ENCODE measurements around the gene BMPER. TPM values are rescaled to one million over a fixed set of nuclear protein-coding genes. Genes with fewer than 3 reads are reported as not detected.

Gene BMPER
- total RNA-seq, 6 experiments from 2014 or later, result 9.4 to 13.5 (median 11.1) TPM

- peaks cover 72% of the 10 kb centered on the region for H3K4me1 Mint-ChIP-seq (ENCODE audit: low read depth)
- H3K27ac Mint-ChIP-seq, result peak overlapping the region; percentile 2
- H3K4me3 Mint-ChIP-seq, result no peak overlapping the region
- peak; percentile 15 for DNase-seq
- H3K9me3 Mint-ChIP-seq, result peaks cover 5% of the 10 kb centered on the region; the same call in 1 of the 2 replicates
- peaks cover 1% of the 10 kb centered on the region for H3K27me3 Mint-ChIP-seq (ENCODE audit: insufficient read depth)
- TF ChIP-seq CTCF (IDR thresholded peaks at IDR 0.05), result no peak
- H3K36me3 Mint-ChIP-seq (ENCODE audit: low read depth), result peaks cover 11% of the 10 kb centered on the region
Measured at GRCh38 chr7:34130558-34131295, 225.4 kb downstream of the BMPER start.

GRCh38 chr7:34131371-34131770 is 226.0 kb downstream of the BMPER start:
- TF ChIP-seq CTCF (IDR thresholded peaks at IDR 0.05), result no peak
- peaks cover 5% of the 10 kb centered on the region; the same call in 1 of the 2 replicates for H3K36me3 Mint-ChIP-seq (ENCODE audit: low read depth)
- H3K4me1 Mint-ChIP-seq (ENCODE audit: low read depth), result peaks cover 73% of the 10 kb centered on the region
- no peaks in the 10 kb centered on the region for H3K9me3 Mint-ChIP-seq
- DNase-seq, result no peak
- no peak overlapping the region for H3K4me3 Mint-ChIP-seq
- peaks cover 1% of the 10 kb centered on the region for H3K27me3 Mint-ChIP-seq (ENCODE audit: insufficient read depth)
- peak overlapping the region; percentile 100 for H3K27ac Mint-ChIP-seq

GRCh38 chr7:34133356-34133982 is 228.1 kb downstream of the BMPER start:
- peaks cover 1% of the 10 kb centered on the region for H3K27me3 Mint-ChIP-seq (ENCODE audit: insufficient read depth)
- peak overlapping the region; percentile 86 for H3K4me3 Mint-ChIP-seq
- no peak for TF ChIP-seq CTCF (IDR thresholded peaks at IDR 0.05)
- H3K4me1 Mint-ChIP-seq (ENCODE audit: low read depth), result peaks cover 66% of the 10 kb centered on the region
- H3K27ac Mint-ChIP-seq, result peak overlapping the region; percentile 100
- H3K9me3 Mint-ChIP-seq, result no peaks in the 10 kb centered on the region
- H3K36me3 Mint-ChIP-seq (ENCODE audit: low read depth), result no peaks in the 10 kb centered on the region
- DNase-seq, result peak; percentile 95

GRCh38 chr7:34133983-34134782 is 228.8 kb downstream of the BMPER start:
- peak overlapping the region; percentile 86 for H3K4me3 Mint-ChIP-seq
- H3K4me1 Mint-ChIP-seq (ENCODE audit: low read depth), result peaks cover 60% of the 10 kb centered on the region
- H3K27ac Mint-ChIP-seq, result peak overlapping the region; percentile 100
- H3K9me3 Mint-ChIP-seq, result no peaks in the 10 kb centered on the region
- peaks cover 1% of the 10 kb centered on the region for H3K27me3 Mint-ChIP-seq (ENCODE audit: insufficient read depth)
- TF ChIP-seq CTCF (IDR thresholded peaks at IDR 0.05), result peak; percentile 91
- H3K36me3 Mint-ChIP-seq (ENCODE audit: low read depth), result no peaks in the 10 kb centered on the region
- peak; percentile 73 for DNase-seq

GRCh38 chr7:34135924-34136323 is 230.6 kb downstream of the BMPER start:
- Mint-ChIP-seq H3K4me1 (ENCODE audit: low read depth) (peaks cover 47% of the 10 kb centered on the region), H3K36me3 (ENCODE audit: low read depth) (no peaks in the 10 kb centered on the region), H3K27me3 (ENCODE audit: insufficient read depth) (peaks cover under 1% of the 10 kb centered on the region), H3K27ac (peak overlapping the region; percentile 4; the same call in 1 of the 2 replicates), H3K9me3 (no peaks in the 10 kb centered on the region), H3K4me3 (no peak overlapping the region)
- no peak for DNase-seq
- no peak for TF ChIP-seq CTCF (IDR thresholded peaks at IDR 0.05)
